Upper lobe of right lung (tissue), 1 donor: ENCODE results near the gene AKIRIN2. TPM values are rescaled to one million over a fixed set of nuclear protein-coding genes. Genes with fewer than 3 reads are reported as not detected.

Experiments used
- ATAC-seq: fragments of 200-7000 bp; cut with Tn5 transposase; one replicate; pipeline ENCODE4 v1.9.1; 2020; ENCODE audit warnings: mild to moderate bottlenecking, moderate library complexity
- DNase-seq: peaks from one replicate; pipeline ENCODE4 v3.0.0-alpha.2; 2020
- H3K27ac ChIP-seq: fragments of 200-600 bp; one replicate; pipeline ENCODE4 v1.8.0; 2022
- H3K27me3 ChIP-seq: fragments of 200-600 bp; one replicate; pipeline ENCODE4 v1.8.0; 2022; ENCODE audit warnings: mild to moderate bottlenecking
- H3K36me3 ChIP-seq: fragments of 200-600 bp; one replicate; pipeline ENCODE4 v1.8.0; 2022
- H3K4me1 ChIP-seq: fragments of 200-600 bp; one replicate; pipeline ENCODE4 v1.8.0; 2022
- H3K4me3 ChIP-seq: fragments of 200-600 bp; one replicate; pipeline ENCODE4 v1.8.0; 2022; ENCODE audit warnings: mild to moderate bottlenecking
- H3K9me3 ChIP-seq: fragments of 200-600 bp; one replicate; pipeline ENCODE4 v1.8.0; 2022
- intact Hi-C: fragments of 100-400 bp; cut with DNase I; formaldehyde crosslinking; loops from one replicate; pipeline ENCODE4 v1.11.0; 2022
- total RNA-seq: library from RNA; stranded (reverse); fragmentation: NEBNext Ultra II Directional; extraction: Animal tissue kit (Norgen Biotek cat#: 25700); gene quantifications from one replicate; pipeline ENCODE4 v1.2.1, GENCODE V29; 2021
- TF ChIP-seq, protein P1 (sequence below): fragments of 200-600 bp; IDR thresholded peaks from one replicate; pipeline ENCODE4 v1.8.0; 2022; ENCODE audit warnings: antibody characterized with exemption
- donor health status: DM: no; HTN: yes; CAD: no; lungs with severe emphysema.

Gene AKIRIN2
- total RNA-seq, 1 donor from 2014 or later: 56.6 TPM

DNA sequence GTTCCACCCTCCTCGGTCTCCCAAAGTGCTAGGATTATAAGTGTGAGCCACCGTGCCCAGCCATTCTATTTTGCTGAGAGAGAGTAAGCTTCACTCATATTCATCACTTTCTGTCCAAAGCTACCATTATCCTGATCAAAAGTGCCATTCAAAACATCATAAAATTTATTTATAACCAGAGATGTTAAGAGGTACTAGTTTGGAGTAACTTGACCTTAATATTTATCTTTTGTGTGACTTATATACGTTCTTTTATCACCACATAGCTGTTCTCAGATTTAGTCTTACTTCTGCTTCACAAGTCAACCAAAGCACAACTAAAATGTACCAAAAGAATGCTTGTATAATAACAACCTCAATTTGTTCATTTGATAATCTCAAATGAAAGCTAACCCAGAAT is 18.1 kb downstream of the AKIRIN2 start:
- intact Hi-C loops: no loop called here
- H3K9me3 ChIP-seq: no peaks in the 10 kb centered on the region

DNA sequence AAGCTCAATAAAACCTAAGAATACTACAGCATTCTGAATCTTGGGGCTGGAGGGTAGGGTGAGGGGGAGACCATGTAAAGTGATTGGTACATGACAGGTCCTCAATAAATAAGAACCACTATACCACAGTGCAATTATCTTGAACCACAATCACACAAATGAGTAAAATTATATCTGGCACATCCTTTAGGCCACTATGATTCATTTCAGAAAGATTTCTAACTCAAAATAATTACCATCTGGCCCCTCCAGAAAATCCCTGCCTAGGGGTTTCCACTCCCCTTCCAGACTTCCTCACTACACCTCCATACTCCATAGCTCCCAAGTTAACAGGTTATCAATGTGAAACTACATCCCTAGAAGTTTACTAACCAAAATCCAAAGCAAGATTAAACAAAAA is 19.7 kb downstream of the AKIRIN2 start:
- Histone ChIP-seq H3K4me1 (peaks cover 24% of the 10 kb centered on the region), H3K4me3 (no peak overlapping the region), H3K27me3 (no peaks in the 10 kb centered on the region), H3K9me3 (no peaks in the 10 kb centered on the region), H3K36me3 (peaks cover 42% of the 10 kb centered on the region), H3K27ac (no peak overlapping the region)
- TF ChIP-seq, protein P1, sequence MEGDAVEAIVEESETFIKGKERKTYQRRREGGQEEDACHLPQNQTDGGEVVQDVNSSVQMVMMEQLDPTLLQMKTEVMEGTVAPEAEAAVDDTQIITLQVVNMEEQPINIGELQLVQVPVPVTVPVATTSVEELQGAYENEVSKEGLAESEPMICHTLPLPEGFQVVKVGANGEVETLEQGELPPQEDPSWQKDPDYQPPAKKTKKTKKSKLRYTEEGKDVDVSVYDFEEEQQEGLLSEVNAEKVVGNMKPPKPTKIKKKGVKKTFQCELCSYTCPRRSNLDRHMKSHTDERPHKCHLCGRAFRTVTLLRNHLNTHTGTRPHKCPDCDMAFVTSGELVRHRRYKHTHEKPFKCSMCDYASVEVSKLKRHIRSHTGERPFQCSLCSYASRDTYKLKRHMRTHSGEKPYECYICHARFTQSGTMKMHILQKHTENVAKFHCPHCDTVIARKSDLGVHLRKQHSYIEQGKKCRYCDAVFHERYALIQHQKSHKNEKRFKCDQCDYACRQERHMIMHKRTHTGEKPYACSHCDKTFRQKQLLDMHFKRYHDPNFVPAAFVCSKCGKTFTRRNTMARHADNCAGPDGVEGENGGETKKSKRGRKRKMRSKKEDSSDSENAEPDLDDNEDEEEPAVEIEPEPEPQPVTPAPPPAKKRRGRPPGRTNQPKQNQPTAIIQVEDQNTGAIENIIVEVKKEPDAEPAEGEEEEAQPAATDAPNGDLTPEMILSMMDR: no peak
- DNase-seq (no peak), ATAC-seq (no peak)
- intact Hi-C loops: no loop called here

More for the DNA sequence above, 18.1 kb downstream of the AKIRIN2 start:
- Histone ChIP-seq H3K36me3 (peaks cover 26% of the 10 kb centered on the region), H3K4me3 (no peak overlapping the region), H3K4me1 (peaks cover 24% of the 10 kb centered on the region), H3K27ac (no peak overlapping the region), H3K27me3 (no peaks in the 10 kb centered on the region)
- TF ChIP-seq, protein P1: no peak
- DNase-seq: no peak
- no peak for ATAC-seq

DNA sequence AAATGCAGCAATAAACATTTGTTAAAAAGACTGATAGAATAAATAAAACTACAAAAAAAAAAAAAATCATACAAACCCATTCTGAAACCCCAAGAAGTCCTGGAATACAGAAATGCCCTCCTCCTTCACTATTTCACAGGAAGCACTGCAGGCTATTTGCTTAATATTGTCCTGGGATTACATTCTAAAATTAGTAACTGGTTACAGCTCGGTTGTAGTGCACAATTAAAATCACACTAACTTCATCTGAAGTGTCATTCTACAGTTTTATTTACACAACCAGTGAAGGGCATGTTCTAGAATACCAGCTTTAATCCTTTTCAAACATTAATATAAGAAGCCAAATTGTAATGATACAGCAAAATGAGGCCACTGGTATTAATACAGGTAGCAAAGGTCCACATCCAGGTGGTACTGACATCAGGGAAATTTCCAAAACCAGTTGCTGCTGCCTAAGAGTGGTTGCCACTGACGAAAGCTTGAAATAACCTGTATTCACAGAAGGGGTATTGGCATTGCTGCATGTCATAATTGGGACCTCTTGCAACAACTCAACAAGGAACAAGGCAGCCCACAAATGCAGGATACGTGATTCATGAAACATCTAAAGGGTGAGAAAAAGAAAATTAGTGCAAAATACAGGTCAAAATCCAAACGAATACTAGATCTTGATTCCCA is 26.9 kb downstream of the AKIRIN2 start:
- no peak overlapping the region for H3K27ac ChIP-seq
- no peak for DNase-seq

DNA sequence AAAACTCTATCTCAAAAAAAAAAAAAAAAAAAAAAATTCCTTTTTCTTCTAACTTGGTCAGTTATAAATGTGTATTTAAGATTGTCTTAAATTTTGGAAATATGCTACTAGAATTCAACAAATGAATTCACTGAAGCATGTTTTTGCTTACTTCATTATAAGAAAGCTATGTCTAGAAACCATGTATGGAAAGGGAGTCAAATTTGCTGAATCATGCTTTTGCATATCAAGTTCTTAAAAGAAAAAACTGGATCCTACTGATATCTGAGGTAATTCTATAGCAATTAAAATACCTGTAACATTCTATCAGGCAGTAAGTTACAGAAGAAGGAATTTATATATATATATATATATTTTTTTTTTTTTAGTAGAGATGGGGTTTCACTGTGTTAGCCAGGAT is 27.7 kb downstream of the AKIRIN2 start:
- no peaks in the 10 kb centered on the region for H3K9me3 ChIP-seq
- no peak overlapping the region for H3K27ac ChIP-seq
- intact Hi-C loops: no loop called here
- no peak overlapping the region for H3K4me3 ChIP-seq
- H3K4me1 ChIP-seq: peaks cover 6% of the 10 kb centered on the region
- TF ChIP-seq, protein P1: no peak
- ATAC-seq (no peak), DNase-seq (no peak)
- no peaks in the 10 kb centered on the region for H3K27me3 ChIP-seq
- H3K36me3 ChIP-seq: peaks cover 62% of the 10 kb centered on the region

More for the DNA sequence above, 26.9 kb downstream of the AKIRIN2 start:
- intact Hi-C loops: no loop called here
- TF ChIP-seq, protein P1: no peak
- H3K27me3 ChIP-seq: no peaks in the 10 kb centered on the region
- H3K9me3 ChIP-seq: no peaks in the 10 kb centered on the region
- H3K4me3 ChIP-seq: no peak overlapping the region
- peak; percentile 66 for ATAC-seq
- H3K36me3 ChIP-seq: peaks cover 70% of the 10 kb centered on the region
- peaks cover 6% of the 10 kb centered on the region for H3K4me1 ChIP-seq

DNA sequence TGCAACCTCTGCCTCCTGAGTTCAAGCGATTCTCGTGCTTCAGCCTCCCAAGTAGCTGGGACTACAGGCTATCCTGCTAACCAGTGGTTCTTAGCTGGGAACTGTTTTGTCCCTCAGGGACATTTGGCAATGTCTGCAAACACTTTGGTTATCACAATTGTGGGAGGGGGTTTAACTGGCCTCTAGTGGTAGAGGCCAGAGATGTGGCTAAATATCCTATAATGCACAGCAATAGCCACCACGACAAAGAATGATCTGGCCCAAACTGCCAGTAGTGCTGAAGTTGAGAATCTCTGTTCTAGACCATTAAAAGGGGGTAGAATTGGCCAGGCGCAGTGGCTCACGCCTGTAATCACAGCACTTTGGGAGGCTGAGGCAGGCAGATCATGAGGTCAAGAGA is 28.8 kb downstream of the AKIRIN2 start:
- Histone ChIP-seq H3K4me3 (no peak overlapping the region), H3K27me3 (no peaks in the 10 kb centered on the region), H3K36me3 (peaks cover 52% of the 10 kb centered on the region), H3K4me1 (peaks cover 6% of the 10 kb centered on the region), H3K9me3 (no peaks in the 10 kb centered on the region), H3K27ac (no peak overlapping the region)
- DNase-seq (no peak), ATAC-seq (no peak)
- TF ChIP-seq, protein P1: no peak
- intact Hi-C loops: no loop called here
